Endodermal cell (in vitro differentiated cells): Measurements from ENCODE around the gene MAP3K2. TPM values are rescaled to one million over a fixed set of nuclear protein-coding genes. Genes with fewer than 3 reads are reported as not detected.

Experiments used
- DNase-seq: peaks from one replicate; pipeline ENCODE4 v3.0.0-alpha.2; 2017
- H3K27ac ChIP-seq: 2 replicates; pipeline ENCODE4 v1.5.1; 2013; ENCODE audit warnings: mild to moderate bottlenecking, low read depth, low read length, moderate library complexity
- H3K27me3 ChIP-seq: 2 replicates; pipeline ENCODE4 v1.6.1; 2013; ENCODE audit warnings: mild to moderate bottlenecking, low read length, moderate library complexity; ENCODE audit not compliant: insufficient read depth, control insufficient read depth, poor library complexity, severe bottlenecking
- H3K36me3 ChIP-seq: 2 replicates; pipeline ENCODE4 v1.7.0; 2013; ENCODE audit warnings: mild to moderate bottlenecking, low read length, moderate library complexity; ENCODE audit not compliant: control insufficient read depth, insufficient read depth
- H3K4me1 ChIP-seq: one replicate; pipeline ENCODE4 v1.7.0; 2013; ENCODE audit warnings: low read length; ENCODE audit not compliant: control insufficient read depth, insufficient read depth
- H3K4me3 ChIP-seq: 2 replicates; pipeline ENCODE4 v1.5.1; 2013; ENCODE audit warnings: mild to moderate bottlenecking, low read length, moderate library complexity
- H3K9ac ChIP-seq: 2 replicates; pipeline ENCODE4 v1.6.1; 2013; ENCODE audit warnings: mild to moderate bottlenecking, low read length, moderate library complexity; ENCODE audit not compliant: poor library complexity, severe bottlenecking; ENCODE audit errors: extremely low read depth
- H3K9me3 ChIP-seq: 2 replicates; pipeline ENCODE4 v1.6.1; 2013; ENCODE audit warnings: mild to moderate bottlenecking, low read length, moderate library complexity; ENCODE audit not compliant: control insufficient read depth
- H3K27ac Mint-ChIP-seq: 2 replicates; pipeline ENCODE4 v1.8.0; 2020; ENCODE audit warnings: mixed read lengths
- H3K27me3 Mint-ChIP-seq: 2 replicates; pipeline ENCODE4 v1.8.0; 2021; ENCODE audit warnings: mild to moderate bottlenecking, mixed read lengths; ENCODE audit not compliant: insufficient read depth
- H3K36me3 Mint-ChIP-seq: 2 replicates; pipeline ENCODE4 v1.8.0; 2020; ENCODE audit warnings: low read depth, mixed read lengths
- H3K4me1 Mint-ChIP-seq: 2 replicates; pipeline ENCODE4 v1.8.0; 2020; ENCODE audit warnings: mixed read lengths
- H3K4me3 Mint-ChIP-seq: 2 replicates; pipeline ENCODE4 v1.8.0; 2020; ENCODE audit warnings: mild to moderate bottlenecking, moderate library complexity, mixed read lengths
- H3K9me3 Mint-ChIP-seq: 2 replicates; pipeline ENCODE4 v1.8.0; 2020; ENCODE audit warnings: mild to moderate bottlenecking, mixed read lengths
- WGBS, 2 experiments: methylation state at CpG; one replicate each; pipeline versions ENCODE4 v1.1.5 to v1.1.7; 2013; ENCODE audit warnings: missing lambda C conversion rate in 2 of 2, mixed read lengths in 1 of 2; ENCODE audit not compliant: insufficient coverage in 1 of 2, insufficient read length in 1 of 2; 5-methylcytosine and 5-hydroxymethylcytosine counted together
- total RNA-seq, 2 donors: library from RNA; stranded (reverse); fragmentation: NEBNext Ultra II Directional in 1 of 2; extraction: Animal tissue kit (Norgen Biotek cat#: 25700) in 1 of 2; gene quantifications; 2 replicates in 1 of 2; 3 replicates in 1 of 2; pipeline ENCODE4 v1.2.1, GENCODE V29; 2021
- TF ChIP-seq, protein P1 (sequence below): fragments of 200-600 bp; sonication (generic); conservative IDR thresholded peaks from 2 replicates; pipeline ENCODE4 v1.5.0; 2021; ENCODE audit warnings: antibody characterized with exemption, mild to moderate bottlenecking

Gene MAP3K2
- total RNA-seq, 2 donors from 2014 or later, result 27.9 to 31.6 TPM

DNA sequence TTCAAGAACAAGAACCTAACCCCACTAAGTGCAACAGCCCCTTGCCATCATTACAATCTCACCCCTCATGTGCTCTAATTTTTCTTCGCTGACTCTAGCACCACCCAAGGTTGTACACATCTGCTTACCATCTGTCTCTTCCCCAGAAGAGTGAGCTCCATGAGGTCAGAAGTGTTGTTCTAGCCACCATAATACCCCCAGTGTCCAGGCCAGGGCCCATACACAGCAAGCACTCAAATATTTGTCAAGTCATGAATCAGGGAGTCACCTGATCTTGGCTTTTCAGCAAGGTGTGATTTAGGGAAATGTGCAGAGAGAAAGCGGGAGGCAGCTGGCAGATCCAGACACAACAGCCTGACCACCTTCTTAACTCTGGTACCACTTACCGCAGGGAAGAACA lies 99.5 kb downstream of the MAP3K2 start:
- no peak for DNase-seq
- WGBS, 2 experiments, result 97 to 100% methylated on average over 2 to 3 of the region's 3 CpGs

GRCh38 chr2:127283275-127283674 lies 104.5 kb downstream of the MAP3K2 start:
- Histone ChIP-seq H3K9ac (no peak overlapping the region), H3K27ac (no peak overlapping the region), H3K36me3 (peaks cover 93% of the 10 kb centered on the region), H3K4me1 (no peaks in the 10 kb centered on the region), H3K27me3 (no peaks in the 10 kb centered on the region), H3K9me3 (peaks cover 24% of the 10 kb centered on the region), H3K4me3 (no peak overlapping the region)
- no peak for DNase-seq
- 90 to 100% methylated on average over 2 of the region's 2 CpGs for WGBS, 2 experiments
- Mint-ChIP-seq H3K4me3 (no peak overlapping the region), H3K9me3 (peaks cover 25% of the 10 kb centered on the region), H3K36me3 (peaks cover 91% of the 10 kb centered on the region), H3K27me3 (no peaks in the 10 kb centered on the region), H3K4me1 (no peaks in the 10 kb centered on the region), H3K27ac (no peak overlapping the region)
- TF ChIP-seq, protein P1, sequence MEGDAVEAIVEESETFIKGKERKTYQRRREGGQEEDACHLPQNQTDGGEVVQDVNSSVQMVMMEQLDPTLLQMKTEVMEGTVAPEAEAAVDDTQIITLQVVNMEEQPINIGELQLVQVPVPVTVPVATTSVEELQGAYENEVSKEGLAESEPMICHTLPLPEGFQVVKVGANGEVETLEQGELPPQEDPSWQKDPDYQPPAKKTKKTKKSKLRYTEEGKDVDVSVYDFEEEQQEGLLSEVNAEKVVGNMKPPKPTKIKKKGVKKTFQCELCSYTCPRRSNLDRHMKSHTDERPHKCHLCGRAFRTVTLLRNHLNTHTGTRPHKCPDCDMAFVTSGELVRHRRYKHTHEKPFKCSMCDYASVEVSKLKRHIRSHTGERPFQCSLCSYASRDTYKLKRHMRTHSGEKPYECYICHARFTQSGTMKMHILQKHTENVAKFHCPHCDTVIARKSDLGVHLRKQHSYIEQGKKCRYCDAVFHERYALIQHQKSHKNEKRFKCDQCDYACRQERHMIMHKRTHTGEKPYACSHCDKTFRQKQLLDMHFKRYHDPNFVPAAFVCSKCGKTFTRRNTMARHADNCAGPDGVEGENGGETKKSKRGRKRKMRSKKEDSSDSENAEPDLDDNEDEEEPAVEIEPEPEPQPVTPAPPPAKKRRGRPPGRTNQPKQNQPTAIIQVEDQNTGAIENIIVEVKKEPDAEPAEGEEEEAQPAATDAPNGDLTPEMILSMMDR, result no peak

More for the DNA sequence above, 99.5 kb downstream of the MAP3K2 start:
- TF ChIP-seq, protein P1, result no peak
- Histone ChIP-seq H3K9me3 (peaks cover 20% of the 10 kb centered on the region), H3K9ac (no peak overlapping the region), H3K4me1 (no peaks in the 10 kb centered on the region), H3K4me3 (no peak overlapping the region), H3K27ac (no peak overlapping the region), H3K27me3 (no peaks in the 10 kb centered on the region), H3K36me3 (peaks cover 93% of the 10 kb centered on the region)
- Mint-ChIP-seq H3K4me1 (peaks cover 6% of the 10 kb centered on the region), H3K27me3 (no peaks in the 10 kb centered on the region), H3K4me3 (no peak overlapping the region), H3K9me3 (peaks cover 17% of the 10 kb centered on the region), H3K36me3 (peaks cover 87% of the 10 kb centered on the region), H3K27ac (peak overlapping the region; percentile 22)

DNA sequence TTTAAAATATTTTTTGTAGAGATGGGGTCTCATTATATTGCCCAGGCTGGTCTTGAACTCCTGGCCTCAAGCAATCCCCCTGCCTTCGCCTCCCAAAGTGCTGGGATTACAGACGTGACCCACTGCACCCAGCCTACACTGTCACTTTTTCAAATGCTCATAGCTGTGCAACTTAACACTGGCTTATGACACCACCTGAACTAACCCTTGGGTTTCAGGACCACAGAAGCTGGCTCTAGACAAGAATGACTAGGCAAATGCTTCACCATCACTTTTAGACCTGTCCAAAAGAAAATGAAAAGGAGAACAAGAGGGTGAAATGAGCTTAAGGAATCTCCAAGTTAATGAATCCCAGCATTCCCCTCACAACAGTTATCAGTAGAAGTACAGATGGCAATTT lies 107.1 kb downstream of the MAP3K2 start:
- H3K9ac ChIP-seq, result no peak overlapping the region
- no peak overlapping the region for H3K27ac Mint-ChIP-seq
- 94 to 99% methylated on average over 2 of the region's 2 CpGs for WGBS, 2 experiments
- H3K27me3 Mint-ChIP-seq, result no peaks in the 10 kb centered on the region
- H3K4me1 Mint-ChIP-seq, result no peaks in the 10 kb centered on the region
- no peak for DNase-seq
- TF ChIP-seq, protein P1, result no peak
- H3K9me3 Mint-ChIP-seq, result peaks cover 25% of the 10 kb centered on the region
- H3K36me3 Mint-ChIP-seq, result peaks cover 86% of the 10 kb centered on the region
- H3K4me1 ChIP-seq, result no peaks in the 10 kb centered on the region
- peaks cover 92% of the 10 kb centered on the region for H3K36me3 ChIP-seq
- peaks cover 24% of the 10 kb centered on the region for H3K9me3 ChIP-seq
- no peak overlapping the region for H3K27ac ChIP-seq
- no peak overlapping the region for H3K4me3 ChIP-seq
- no peaks in the 10 kb centered on the region for H3K27me3 ChIP-seq
- H3K4me3 Mint-ChIP-seq, result no peak overlapping the region
